Amniotic epithelial cell (primary cell): ENCODE measurements around the gene ICA1.

Experiments
- DNase-seq: peaks from one replicate; pipeline ENCODE4 v3.0.0-alpha.2; 2010; ENCODE audit warnings: low read depth

ICA1 gene

GRCh38 chr7:8094164-8095140 is 167.5 kb downstream of the ICA1 start:
- no peak for DNase-seq

GRCh38 chr7:8092140-8092539 is 169.8 kb downstream of the ICA1 start:
- DNase-seq, result no peak

GRCh38 chr7:8089036-8089780 is 172.8 kb downstream of the ICA1 start:
- no peak for DNase-seq

- no peak for DNase-seq
These were observed 175.7 kb downstream of the ICA1 start for GRCh38 chr7:8086239-8086638.

GRCh38 chr7:8085420-8085819 is 176.5 kb downstream of the ICA1 start:
- no peak for DNase-seq

- DNase-seq, result no peak
These were observed 177.1 kb downstream of the ICA1 start for GRCh38 chr7:8084836-8085235.

- DNase-seq, result no peak
These were observed 179.2 kb downstream of the ICA1 start for GRCh38 chr7:8082762-8083161.

- DNase-seq, result no peak
These were observed 183.5 kb downstream of the ICA1 start for GRCh38 chr7:8078418-8078817.

GRCh38 chr7:8070451-8071180 is 191.4 kb downstream of the ICA1 start:
- DNase-seq, result no peak

- DNase-seq, result no peak
These were observed 192.9 kb downstream of the ICA1 start for GRCh38 chr7:8068892-8069686.

GRCh38 chr7:8065356-8065813 is 196.6 kb downstream of the ICA1 start:
- DNase-seq, result peak; percentile 97

GRCh38 chr7:8064828-8065227 is 197.1 kb downstream of the ICA1 start:
- DNase-seq, result no peak

- peak; percentile 69 for DNase-seq
These were observed 198.2 kb downstream of the ICA1 start for GRCh38 chr7:8063706-8064297.

- peak; percentile 29 for DNase-seq
These were observed 198.7 kb downstream of the ICA1 start for GRCh38 chr7:8063300-8063699.
